PFSK-1 (cell line): ENCODE data around the gene STON2.
A peak's percentile ranks its signal among the peaks of the same experiment; 100 is the strongest.

ENCODE experiments used
- FOXP2 ChIP-seq: optimal IDR thresholded peaks from 2 replicates; pipeline ENCODE3; 2011; ENCODE audit warnings: borderline replicate concordance, control low read depth, inconsistent platforms; ENCODE audit not compliant: insufficient read depth; ENCODE audit errors: extremely low read length, extremely low read depth
- POLR2AphosphoS5 ChIP-seq: IDR thresholded peaks from 2 replicates; pipeline ENCODE4 v1.6.1; 2012; ENCODE audit warnings: low read depth, mild to moderate bottlenecking, control low read depth, low read length, moderate library complexity
- REST ChIP-seq, 2 experiments: IDR thresholded peaks; 2 replicates each; pipeline versions ENCODE4 v1.6.1 to v1.8.0; 2011 to 2012; ENCODE audit warnings: low read depth in 2 of 2, low read length in 2 of 2, control low read depth in 1 of 2, inconsistent platforms in 1 of 2, mild to moderate bottlenecking in 1 of 2, moderate library complexity in 1 of 2; ENCODE audit not compliant: insufficient read depth in 1 of 2
- SIN3A ChIP-seq: IDR thresholded peaks from 2 replicates; pipeline ENCODE4 v1.6.1; 2012; ENCODE audit warnings: mild to moderate bottlenecking, low read length, moderate library complexity, borderline replicate concordance; ENCODE audit not compliant: insufficient read depth
- TAF1 ChIP-seq: IDR thresholded peaks from 2 replicates; pipeline ENCODE4 v1.6.1; 2012; ENCODE audit warnings: low read length, control low read depth, borderline replicate concordance; ENCODE audit not compliant: insufficient read depth

STON2 gene

GRCh38 chr14:81219759-81220579, 180.2 kb downstream of the STON2 start:
- no peak for TF ChIP-seq FOXP2
- TF ChIP-seq TAF1 = no peak
- TF ChIP-seq POLR2AphosphoS5 = no peak
- TF ChIP-seq SIN3A = no peak
- TF ChIP-seq REST (IDR thresholded peaks at IDR 0.05; ENCODE audit: insufficient read depth in 1 of 2, low read depth in 2 of 2, low read length in 2 of 2) = no peak

GRCh38 chr14:81219210-81219758, 180.8 kb downstream of the STON2 start:
- TF ChIP-seq POLR2AphosphoS5 (peak; percentile 82), FOXP2 (no peak), REST (IDR thresholded peaks at IDR 0.05; ENCODE audit: insufficient read depth in 1 of 2, low read depth in 2 of 2, low read length in 2 of 2) (0 out of 4 replicates have a peak, but pooled peaks of 1 of the 2 experiments have one; percentile 23), TAF1 (peak; percentile 89; the same call in 1 of the 2 replicates), SIN3A (peak; percentile 61; the same call in 1 of the 2 replicates)

GRCh38 chr14:81211844-81212243, 188.3 kb downstream of the STON2 start:
- TF ChIP-seq TAF1 = no peak
